GM18867 (cell line): ENCODE data around the gene NLN.
A peak's percentile ranks its signal among the peaks of the same experiment; 100 is the strongest.
"Not testable (repeated sequence)": the region's sequence is repeated elsewhere in the genome, so short reads cannot be mapped to it uniquely, and the experiment has no call there.

Experiments used
- ATAC-seq: cut with Tn5 transposase; IDR thresholded peaks from one replicate; pipeline ENCODE4 v1.9.1; 2021; ENCODE audit warnings: mild to moderate bottlenecking, moderate library complexity; ENCODE audit not compliant: unreplicated experiment

The NLN gene

GRCh38 chr5:65730910-65731309, 8.9 kb downstream of the NLN start:
- no peak for ATAC-seq

- not testable (repeated sequence) for ATAC-seq
Measured at GRCh38 chr5:65732046-65732445, 10.0 kb downstream of the NLN start.

DNA sequence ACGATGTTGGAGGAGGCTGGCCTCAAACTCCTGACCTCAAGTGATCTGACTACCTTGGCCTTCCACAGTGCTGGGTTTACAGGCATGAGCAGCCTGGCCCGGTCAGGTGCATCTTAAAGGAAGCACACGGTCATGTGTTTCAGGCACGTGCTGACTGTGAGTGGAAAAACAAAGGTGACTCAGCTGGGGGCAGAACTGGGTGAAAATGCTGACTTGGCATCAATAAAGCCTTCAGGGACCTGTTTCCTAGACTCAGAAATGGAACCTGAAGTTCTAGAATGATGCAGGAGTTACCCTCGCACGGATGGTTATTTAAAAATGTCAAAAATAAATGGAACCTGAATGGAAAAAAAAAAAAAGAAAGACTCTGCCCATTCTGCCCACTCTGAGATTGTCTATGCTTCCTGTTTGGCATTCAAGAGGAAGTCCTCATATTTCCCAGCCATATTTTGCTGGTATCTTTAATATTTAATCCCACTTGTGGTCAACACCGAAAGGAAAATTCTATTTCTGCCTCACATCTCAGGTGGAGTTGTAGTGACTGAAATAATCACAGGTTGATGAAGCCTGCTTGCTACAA, 12.3 kb downstream of the NLN start:
- ATAC-seq: not testable (repeated sequence)

- ATAC-seq: no peak
Measured at GRCh38 chr5:65734921-65735320, 12.9 kb downstream of the NLN start.

DNA sequence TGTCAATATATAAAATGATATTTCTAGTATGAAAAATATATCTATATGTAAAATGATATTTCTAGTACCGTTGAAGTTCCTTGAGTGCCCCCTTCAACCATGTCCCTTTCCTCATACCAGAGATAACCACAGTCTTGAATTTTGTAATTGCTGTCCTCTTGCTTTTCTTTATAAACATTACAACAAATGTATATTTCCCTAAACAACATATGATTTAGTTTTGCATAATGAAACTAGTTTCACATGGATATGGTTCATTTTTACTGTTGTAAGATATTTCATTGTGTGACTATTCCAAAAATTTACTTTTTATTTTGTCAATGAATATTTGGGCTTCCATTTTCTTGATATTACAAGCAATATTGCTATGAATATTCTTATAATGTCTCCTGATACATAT, 14.0 kb downstream of the NLN start:
- ATAC-seq: no peak

- ATAC-seq: no peak
Measured at GRCh38 chr5:65737842-65738241, 15.8 kb downstream of the NLN start.

GRCh38 chr5:65738305-65738704, 16.3 kb downstream of the NLN start:
- no peak for ATAC-seq

- no peak for ATAC-seq
Measured at GRCh38 chr5:65739162-65739561, 17.2 kb downstream of the NLN start.

GRCh38 chr5:65742565-65743231, 20.7 kb downstream of the NLN start:
- ATAC-seq: peak; percentile 87

DNA sequence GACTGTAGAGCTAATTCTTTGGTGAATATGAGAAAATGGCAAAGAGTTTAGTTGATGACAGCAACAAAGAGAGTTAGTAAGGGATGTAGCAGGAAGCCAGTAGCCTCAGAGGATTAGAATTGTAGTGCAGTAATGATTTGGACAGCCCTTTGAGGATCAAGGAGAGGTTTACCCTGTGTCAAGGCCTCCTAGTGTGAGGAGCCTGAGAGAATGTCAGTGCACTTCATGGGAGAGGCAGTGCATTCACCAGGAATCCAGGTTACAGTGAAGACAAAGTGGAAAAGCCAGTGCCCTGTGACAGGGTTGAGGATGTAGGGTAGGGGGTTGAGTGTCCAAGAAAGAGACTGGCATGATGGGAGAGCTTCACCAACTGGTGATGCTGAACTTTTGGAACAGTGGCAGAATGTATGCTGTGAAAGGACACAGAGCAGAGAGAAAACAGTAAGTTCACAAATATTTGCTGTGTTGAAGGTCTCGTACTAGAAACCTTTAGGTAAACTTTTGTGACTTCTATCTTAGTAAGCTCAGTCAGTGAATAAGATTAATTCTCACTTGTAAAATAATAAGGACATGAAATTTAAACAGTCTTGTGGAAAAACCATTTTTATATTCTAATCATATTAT, 27.3 kb downstream of the NLN start:
- no peak for ATAC-seq

DNA sequence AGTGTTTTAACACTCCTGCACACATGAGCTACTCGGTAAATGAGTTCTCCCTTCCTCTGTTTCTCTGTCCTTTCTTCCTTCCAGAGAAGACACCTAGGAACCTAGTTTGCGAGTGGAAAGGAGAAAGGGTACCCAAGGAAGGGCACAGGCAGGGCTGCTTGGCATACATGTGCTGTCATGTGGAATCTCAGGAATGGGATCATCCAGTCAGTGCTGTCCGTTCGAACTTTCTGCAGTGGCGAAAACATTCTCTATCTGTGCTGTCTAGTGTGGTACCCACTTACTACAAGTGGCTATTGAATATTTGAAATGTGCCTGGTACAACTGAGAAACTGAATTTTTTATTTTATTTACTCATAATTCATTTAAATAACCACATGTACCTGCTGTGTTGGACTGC, 28.0 kb downstream of the NLN start:
- no peak for ATAC-seq

GRCh38 chr5:65750938-65751337, 28.9 kb downstream of the NLN start:
- no peak for ATAC-seq

- ATAC-seq: no peak
Measured at GRCh38 chr5:65753189-65753588, 31.2 kb downstream of the NLN start.

DNA sequence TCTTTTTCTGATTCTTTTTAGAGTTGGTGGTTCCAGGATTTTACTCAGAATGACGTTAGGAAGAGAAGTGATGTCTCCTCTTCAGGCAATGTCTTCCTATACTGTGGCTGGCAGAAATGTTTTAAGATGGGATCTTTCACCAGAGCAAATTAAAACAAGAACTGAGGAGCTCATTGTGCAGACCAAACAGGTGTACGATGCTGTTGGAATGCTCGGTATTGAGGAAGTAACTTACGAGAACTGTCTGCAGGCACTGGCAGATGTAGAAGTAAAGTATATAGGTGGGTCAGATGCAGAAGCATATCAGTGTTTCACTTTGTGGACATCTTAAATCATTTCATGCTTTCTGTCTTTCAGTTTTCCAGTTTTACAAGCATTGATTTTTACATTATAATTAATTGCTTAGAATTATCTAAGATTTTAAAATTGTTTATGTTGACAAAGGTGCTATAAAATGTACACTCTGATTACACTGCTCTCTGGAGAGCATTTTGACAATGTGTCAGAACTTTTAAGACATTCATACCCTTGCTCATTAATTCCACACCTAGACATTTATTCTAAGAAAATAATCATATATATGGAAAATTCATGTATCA, 36.6 kb downstream of the NLN start:
- ATAC-seq: no peak

DNA sequence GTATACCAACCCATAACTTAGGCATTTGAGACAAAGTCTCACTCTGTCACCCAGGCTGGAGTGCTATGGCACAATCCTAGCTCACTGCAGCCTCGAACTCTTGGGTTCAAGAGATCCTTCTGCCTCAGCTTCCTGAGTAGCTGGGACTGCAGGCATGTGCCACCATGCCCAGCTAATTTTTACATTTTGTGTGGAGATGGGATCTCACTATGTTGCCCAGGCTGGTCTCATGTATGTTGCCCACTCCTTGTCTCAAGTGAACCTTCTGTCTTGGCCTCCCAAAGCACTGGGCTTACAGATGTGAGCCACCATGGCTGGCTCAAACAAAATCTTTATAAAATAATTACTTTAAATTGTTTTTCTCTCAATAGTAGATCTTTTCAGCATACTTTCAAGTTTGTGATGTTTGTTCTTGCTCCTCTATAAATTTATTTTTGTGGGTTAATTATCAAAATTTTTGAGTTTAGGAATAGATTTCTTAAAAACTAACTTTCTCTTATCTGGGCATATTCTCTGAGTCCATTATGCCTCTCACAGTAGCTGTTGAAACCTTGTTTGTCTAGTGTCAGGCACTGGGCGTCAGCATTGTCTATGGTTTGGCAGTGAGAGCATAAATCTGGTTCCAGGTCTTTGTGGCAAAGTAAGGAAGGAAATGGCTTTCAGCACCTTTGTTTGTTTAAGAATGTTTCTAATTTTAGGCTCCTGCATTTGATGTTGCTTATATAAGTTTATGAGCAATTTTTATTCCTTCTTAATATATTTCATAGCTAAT, 38.7 kb downstream of the NLN start:
- ATAC-seq: peak; percentile 68

GRCh38 chr5:65762234-65762633, 40.2 kb downstream of the NLN start:
- ATAC-seq: no peak

- no peak for ATAC-seq
Measured at GRCh38 chr5:65765582-65765981, 43.6 kb downstream of the NLN start.

DNA sequence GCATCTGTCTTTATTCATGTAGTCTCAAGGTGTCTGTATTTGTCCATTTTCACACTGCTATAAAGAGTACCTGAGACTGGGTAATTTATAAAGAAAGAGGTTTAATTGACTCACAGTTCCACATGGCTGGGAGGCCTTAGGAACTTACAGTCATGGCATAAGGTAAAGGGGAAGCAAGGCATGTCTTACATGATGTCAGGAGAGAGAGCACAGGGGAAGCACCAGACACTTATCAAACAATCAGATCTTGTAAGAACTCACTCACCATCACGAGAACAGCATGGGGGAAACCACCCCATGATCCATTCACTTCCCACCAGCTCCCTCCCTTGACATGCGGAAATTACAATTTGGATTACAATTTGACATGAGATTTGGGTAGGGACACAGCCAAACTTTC, 44.2 kb downstream of the NLN start:
- no peak for ATAC-seq

DNA sequence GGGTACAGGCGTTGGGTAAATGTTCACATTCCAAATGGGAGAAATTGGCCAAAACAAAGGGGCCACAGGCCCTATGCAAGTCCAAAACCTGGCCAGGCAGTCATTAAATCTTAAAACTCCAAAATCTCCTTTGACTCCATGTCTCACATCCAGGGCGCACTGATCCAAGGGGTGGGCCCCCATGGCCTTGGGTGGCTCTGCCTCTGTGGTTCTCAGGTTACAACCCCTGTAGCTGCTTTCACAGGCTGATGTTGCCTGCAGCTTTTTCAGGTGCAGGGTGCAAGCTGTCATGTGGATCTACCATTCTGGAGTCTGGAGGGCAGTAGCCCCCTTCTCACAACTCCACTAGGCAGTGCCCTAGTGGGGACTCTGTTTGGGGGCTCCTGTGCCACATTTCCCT, 44.8 kb downstream of the NLN start:
- no peak for ATAC-seq

DNA sequence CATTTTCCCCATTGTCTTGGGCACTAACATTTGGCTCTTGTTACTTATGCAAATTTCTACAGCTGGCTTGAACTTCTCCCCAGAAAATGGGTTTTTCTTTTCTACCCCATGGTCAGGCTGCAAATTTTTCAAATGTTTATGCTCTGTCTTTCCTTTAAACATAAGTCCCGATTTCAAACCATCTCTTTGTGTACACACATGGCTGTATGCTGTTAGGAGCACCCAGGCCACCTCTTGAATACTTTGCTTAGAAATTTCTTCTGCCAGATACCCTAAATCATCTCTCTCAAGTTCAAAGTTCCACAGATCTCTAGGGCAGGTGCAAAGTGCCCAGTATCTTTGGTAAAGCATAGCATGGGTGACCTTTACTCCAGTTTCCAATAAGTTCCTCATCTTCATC, 45.6 kb downstream of the NLN start:
- ATAC-seq: no peak

DNA sequence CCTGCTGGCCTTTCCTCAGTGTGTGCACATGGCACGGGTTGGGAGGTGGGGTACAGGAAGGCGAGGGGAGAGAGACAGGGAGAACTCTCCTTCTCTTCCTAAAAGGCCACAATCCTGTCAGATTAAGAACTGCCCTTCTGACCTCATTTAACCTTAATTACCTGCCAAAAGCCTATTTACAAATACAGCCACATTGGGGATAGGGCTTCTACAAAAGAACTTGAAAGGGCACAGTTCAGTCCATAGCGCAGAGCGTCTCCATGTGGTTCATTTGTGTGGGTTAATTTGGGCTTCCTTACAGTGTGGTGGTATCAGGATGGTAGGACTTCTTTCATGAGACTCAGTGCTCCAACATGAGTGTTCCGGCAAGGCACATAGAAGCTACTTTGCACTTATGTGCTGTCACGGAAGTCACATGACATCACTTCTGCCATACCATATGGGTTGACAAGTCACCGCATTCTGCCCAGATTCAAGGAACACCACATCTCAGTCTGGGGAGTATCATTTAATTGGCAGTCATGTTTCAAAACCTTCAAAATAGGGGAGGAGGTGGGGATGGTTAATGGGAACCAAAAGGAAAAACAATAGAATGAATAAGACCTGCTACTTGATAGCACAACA, 46.8 kb downstream of the NLN start:
- ATAC-seq: no peak
